KMS-11 (cell line): ENCODE measurements around the gene SHROOM3.

Experiments
- H2AFZ ChIP-seq: fragments of 200-600 bp; sonication (generic); 2 replicates; pipeline ENCODE4 v1.6.1; 2016; ENCODE audit warnings: antibody characterized with exemption, mixed run types, low read depth
- H3K27ac ChIP-seq: fragments of 200-600 bp; sonication (generic); 2 replicates; pipeline ENCODE4 v1.6.1; 2016; ENCODE audit warnings: mild to moderate bottlenecking, mixed run types
- H3K27me3 ChIP-seq: fragments of 200-600 bp; sonication (generic); 2 replicates; pipeline ENCODE4 v1.6.1; 2017; ENCODE audit warnings: mild to moderate bottlenecking, low read depth, mixed run types, moderate library complexity; ENCODE audit not compliant: insufficient read depth
- H3K36me3 ChIP-seq: fragments of 200-600 bp; sonication (generic); 2 replicates; pipeline ENCODE4 v1.6.1; 2017; ENCODE audit warnings: mild to moderate bottlenecking, mixed run types; ENCODE audit not compliant: insufficient read depth
- H3K4me1 ChIP-seq: fragments of 200-600 bp; sonication (generic); 2 replicates; pipeline ENCODE4 v1.6.1; 2016; ENCODE audit warnings: mild to moderate bottlenecking, low read depth, mixed run types; ENCODE audit not compliant: poor library complexity, severe bottlenecking
- H3K4me2 ChIP-seq: fragments of 200-600 bp; sonication (generic); 2 replicates; pipeline ENCODE4 v1.7.0; 2016; ENCODE audit warnings: mild to moderate bottlenecking, mixed run types
- H3K4me3 ChIP-seq: fragments of 200-600 bp; sonication (generic); IDR thresholded peaks from 2 replicates; pipeline ENCODE4 v1.6.1; 2017; ENCODE audit warnings: low read depth, low read length, mixed read lengths; ENCODE audit not compliant: insufficient read depth
- H3K79me2 ChIP-seq: fragments of 200-600 bp; sonication (generic); 2 replicates; pipeline ENCODE4 v1.6.1; 2016; ENCODE audit warnings: low read depth, mixed run types; ENCODE audit not compliant: insufficient read depth
- H3K9ac ChIP-seq: fragments of 200-600 bp; sonication (generic); 2 replicates; pipeline ENCODE4 v1.6.1; 2016; ENCODE audit warnings: mild to moderate bottlenecking, mixed run types
- H4K20me1 ChIP-seq: fragments of 200-600 bp; sonication (generic); 2 replicates; pipeline ENCODE4 v1.6.1; 2016; ENCODE audit warnings: mild to moderate bottlenecking, mixed run types; ENCODE audit not compliant: insufficient read depth
- CTCF ChIP-seq: fragments of 200-600 bp; sonication (generic); conservative IDR thresholded peaks from 2 replicates; pipeline ENCODE4 v1.6.1; 2017; ENCODE audit warnings: low read depth, mild to moderate bottlenecking, antibody characterized with exemption, low read length, moderate library complexity, mixed read lengths

Gene SHROOM3

GRCh38 chr4:76804096-76804495, 369.1 kb downstream of the SHROOM3 start:
- Histone ChIP-seq H3K27ac (no peak overlapping the region), H3K27me3 (no peaks in the 10 kb centered on the region), H3K4me3 (no peak overlapping the region), H2AFZ (no peak overlapping the region), H3K4me1 (no peaks in the 10 kb centered on the region), H3K4me2 (no peak overlapping the region), H4K20me1 (no peaks in the 10 kb centered on the region), H3K36me3 (no peaks in the 10 kb centered on the region), H3K9ac (no peak overlapping the region), H3K79me2 (no peaks in the 10 kb centered on the region)
- no peak for TF ChIP-seq CTCF

DNA sequence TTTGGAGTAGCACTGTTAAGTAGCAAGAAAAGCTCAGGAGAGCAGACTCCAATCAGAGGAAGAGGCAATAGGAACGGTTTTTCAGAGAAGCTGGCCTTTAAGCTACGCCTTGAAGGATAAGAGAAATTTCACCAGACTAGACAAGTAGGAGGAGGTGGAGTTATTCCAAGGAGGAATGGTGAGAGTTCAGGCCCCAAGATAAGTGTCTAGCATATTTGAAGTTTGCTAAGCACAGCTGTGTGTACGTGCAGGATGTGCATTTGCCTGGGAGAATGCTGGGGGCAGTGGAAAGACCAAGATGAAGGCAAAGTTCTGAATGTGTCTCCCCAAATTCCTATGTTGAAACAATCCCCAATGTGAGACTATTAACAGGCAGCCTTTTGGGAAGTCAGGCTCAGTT, 371.3 kb downstream of the SHROOM3 start:
- no peak overlapping the region for H3K4me3 ChIP-seq
- no peak overlapping the region for H3K27ac ChIP-seq
- H3K27me3 ChIP-seq, result no peaks in the 10 kb centered on the region
- no peaks in the 10 kb centered on the region for H4K20me1 ChIP-seq
- no peak overlapping the region for H2AFZ ChIP-seq
- H3K4me1 ChIP-seq, result no peaks in the 10 kb centered on the region
- H3K4me2 ChIP-seq, result no peak overlapping the region
- no peak overlapping the region for H3K9ac ChIP-seq
- no peak for TF ChIP-seq CTCF
- no peaks in the 10 kb centered on the region for H3K36me3 ChIP-seq
- no peaks in the 10 kb centered on the region for H3K79me2 ChIP-seq

GRCh38 chr4:76806757-76807156, 371.7 kb downstream of the SHROOM3 start:
- no peak overlapping the region for H3K9ac ChIP-seq
- no peak overlapping the region for H3K4me2 ChIP-seq
- H3K4me3 ChIP-seq, result no peak overlapping the region
- no peaks in the 10 kb centered on the region for H3K4me1 ChIP-seq
- H4K20me1 ChIP-seq, result no peaks in the 10 kb centered on the region
- H3K27me3 ChIP-seq, result no peaks in the 10 kb centered on the region
- no peaks in the 10 kb centered on the region for H3K36me3 ChIP-seq
- H2AFZ ChIP-seq, result no peak overlapping the region
- no peaks in the 10 kb centered on the region for H3K79me2 ChIP-seq
- TF ChIP-seq CTCF, result no peak
- H3K27ac ChIP-seq, result no peak overlapping the region

GRCh38 chr4:76809594-76810305, 374.7 kb downstream of the SHROOM3 start:
- Histone ChIP-seq H3K27ac (no peak overlapping the region), H3K27me3 (no peaks in the 10 kb centered on the region), H4K20me1 (no peaks in the 10 kb centered on the region), H3K79me2 (no peaks in the 10 kb centered on the region), H3K9ac (no peak overlapping the region), H3K4me1 (no peaks in the 10 kb centered on the region), H3K4me2 (no peak overlapping the region), H3K4me3 (no peak overlapping the region), H3K36me3 (no peaks in the 10 kb centered on the region), H2AFZ (no peak overlapping the region)
- no peak for TF ChIP-seq CTCF
